Neural cell (in vitro differentiated cells): ENCODE measurements around the gene RNU6-7. TPM values are rescaled to one million over a fixed set of nuclear protein-coding genes. Genes with fewer than 3 reads are reported as not detected.

Source experiments
- H2AFZ ChIP-seq: fragments of 200-600, 300-800 bp; sonication (generic), shearing (Covaris generic); 2 replicates; pipeline ENCODE4 v1.6.0; 2014; ENCODE audit warnings: low read depth, mild to moderate bottlenecking, antibody characterized with exemption, low read length, moderate library complexity
- H3F3A ChIP-seq: fragments of 200-600 bp; shearing (Covaris generic); 2 replicates; pipeline ENCODE4 v1.6.1; 2016; ENCODE audit warnings: mild to moderate bottlenecking, moderate library complexity, mixed read lengths, antibody characterized with exemption, low read length; ENCODE audit not compliant: insufficient read depth, poor library complexity, severe bottlenecking
- H3K27ac ChIP-seq: fragments of 200-600, 300-800 bp; sonication (generic), shearing (Covaris generic); 2 replicates; pipeline ENCODE4 v1.5.1; 2014; ENCODE audit warnings: mild to moderate bottlenecking, low read length, moderate library complexity
- H3K27me3 ChIP-seq: fragments of 300-800, 200-600 bp; sonication (generic), shearing (Covaris generic); 2 replicates; pipeline ENCODE4 v1.6.0; 2014; ENCODE audit warnings: mild to moderate bottlenecking, low read depth, low read length, moderate library complexity; ENCODE audit not compliant: insufficient read depth
- H3K36me3 ChIP-seq: fragments of 300-800, 200-600 bp; sonication (generic), shearing (Covaris generic); 2 replicates; pipeline ENCODE4 v1.5.1; 2014; ENCODE audit warnings: mild to moderate bottlenecking, antibody characterized with exemption, low read length, moderate library complexity; ENCODE audit not compliant: insufficient read depth
- H3K4me2 ChIP-seq: fragments of 300-800, 200-600 bp; sonication (generic), shearing (Covaris generic); 2 replicates; pipeline ENCODE4 v1.6.0; 2014; ENCODE audit warnings: mild to moderate bottlenecking, low read length
- H3K4me3 ChIP-seq: fragments of 300-800, 200-600 bp; sonication (generic), shearing (Covaris generic); 2 replicates; pipeline ENCODE4 v1.5.1; 2014; ENCODE audit warnings: mild to moderate bottlenecking, low read length, moderate library complexity
- H3K79me2 ChIP-seq: fragments of 200-600 bp; shearing (Covaris generic); replicated peaks from 2 replicates; pipeline ENCODE4 v1.6.0; 2014; ENCODE audit warnings: mild to moderate bottlenecking, low read length, moderate library complexity; ENCODE audit not compliant: insufficient read depth
- H3K9ac ChIP-seq: fragments of 300-800, 200-600 bp; sonication (generic), shearing (Covaris generic); 2 replicates; pipeline ENCODE4 v1.6.1; 2016; ENCODE audit warnings: mild to moderate bottlenecking, low read length, mixed read lengths
- H3K9me2 ChIP-seq: fragments of 200-600 bp; shearing (Covaris generic); 2 replicates; pipeline ENCODE4 v1.6.1; 2016; ENCODE audit warnings: mild to moderate bottlenecking, low read length, mixed read lengths; ENCODE audit not compliant: insufficient read depth
- H3K9me3 ChIP-seq: fragments of 200-600, 300-800 bp; sonication (generic), shearing (Covaris generic); 2 replicates; pipeline ENCODE4 v1.6.1; 2016; ENCODE audit warnings: mild to moderate bottlenecking, mixed run types, low read length, moderate library complexity, mixed read lengths
- H4K20me1 ChIP-seq: fragments of 200-600 bp; shearing (Covaris generic); 2 replicates; pipeline ENCODE4 v1.6.1; 2016; ENCODE audit warnings: mild to moderate bottlenecking, mixed run types; ENCODE audit not compliant: insufficient read depth
- CTCF ChIP-seq: fragments of 450-650 bp; IDR thresholded peaks from 2 replicates; pipeline ENCODE4 v1.5.1; 2014; ENCODE audit warnings: antibody characterized with exemption, mild to moderate bottlenecking, moderate library complexity; ENCODE audit not compliant: poor library complexity, severe bottlenecking
- EP300 ChIP-seq: fragments of 450-650 bp; conservative IDR thresholded peaks from 2 replicates; pipeline ENCODE4 v1.6.1; 2014; ENCODE audit warnings: antibody characterized with exemption, mild to moderate bottlenecking, moderate library complexity; ENCODE audit not compliant: poor library complexity, severe bottlenecking
- EZH2 ChIP-seq: fragments of 200-600, 300-800 bp; shearing (Covaris generic), sonication (generic); IDR thresholded peaks from 2 replicates; pipeline ENCODE4 v1.6.1; 2014; ENCODE audit warnings: antibody characterized with exemption, low read length, borderline replicate concordance, mild to moderate bottlenecking; ENCODE audit not compliant: insufficient read depth, poor library complexity, severe bottlenecking
- MXI1 ChIP-seq: fragments of 450-650 bp; conservative IDR thresholded peaks from 2 replicates; pipeline ENCODE4 v1.6.1; 2014; ENCODE audit warnings: antibody characterized with exemption, mild to moderate bottlenecking; ENCODE audit not compliant: poor library complexity, severe bottlenecking
- POLR2AphosphoS5 ChIP-seq: IDR thresholded peaks from 2 replicates; pipeline ENCODE4 v1.6.1; 2012
- RAD21 ChIP-seq: fragments of 450-650 bp; conservative IDR thresholded peaks from 2 replicates; pipeline ENCODE4 v1.6.1; 2014; ENCODE audit warnings: antibody characterized with exemption, mild to moderate bottlenecking, moderate library complexity
- REST ChIP-seq: IDR thresholded peaks from 2 replicates; pipeline ENCODE4 v1.6.1; 2012; ENCODE audit warnings: borderline replicate concordance
- SMC3 ChIP-seq: fragments of 450-650 bp; conservative IDR thresholded peaks from 2 replicates; pipeline ENCODE4 v1.6.1; 2014; ENCODE audit warnings: antibody characterized with exemption, mild to moderate bottlenecking, moderate library complexity; ENCODE audit not compliant: poor library complexity
- TAF1 ChIP-seq: IDR thresholded peaks from 2 replicates; pipeline ENCODE4 v1.6.1; 2012; ENCODE audit warnings: low read depth
- polyA plus RNA-seq: library from polyadenylated mRNA; depleted of rRNA; stranded (reverse); fragments of >200 nt; gene quantifications from 2 replicates; pipeline ENCODE4 v1.2.3, GENCODE V29; 2014

Gene RNU6-7
- polyA plus RNA-seq, 1 donor from 2014 or later, result not detected

- no peaks in the 10 kb centered on the region for H3F3A ChIP-seq
- TF ChIP-seq SMC3, result no peak
- no peak for TF ChIP-seq MXI1
- no peak overlapping the region for H3K4me2 ChIP-seq
- H3K36me3 ChIP-seq, result no peaks in the 10 kb centered on the region
- no peaks in the 10 kb centered on the region for H3K9me2 ChIP-seq
- H3K9me3 ChIP-seq, result no peaks in the 10 kb centered on the region
- no peaks in the 10 kb centered on the region for H3K27me3 ChIP-seq
- H2AFZ ChIP-seq, result no peak overlapping the region
- H3K4me3 ChIP-seq, result no peak overlapping the region
- no peak overlapping the region for H3K9ac ChIP-seq
- no peaks in the 10 kb centered on the region for H4K20me1 ChIP-seq
- no peak overlapping the region for H3K27ac ChIP-seq
- no peaks in the 10 kb centered on the region for H3K79me2 ChIP-seq
Measured at GRCh38 chr14:32185097-32185496, 16.7 kb upstream of the RNU6-7 start.

- Histone ChIP-seq H3K27ac (no peak overlapping the region), H3K4me2 (no peak overlapping the region), H3K9me2 (no peaks in the 10 kb centered on the region), H3F3A (no peaks in the 10 kb centered on the region), H3K36me3 (no peaks in the 10 kb centered on the region), H3K4me3 (no peak overlapping the region), H2AFZ (no peak overlapping the region), H4K20me1 (no peaks in the 10 kb centered on the region), H3K9ac (no peak overlapping the region), H3K9me3 (no peaks in the 10 kb centered on the region), H3K27me3 (no peaks in the 10 kb centered on the region), H3K79me2 (no peaks in the 10 kb centered on the region)
- TF ChIP-seq EZH2, result no peak
- TF ChIP-seq CTCF, result no peak
- no peak for TF ChIP-seq TAF1
- no peak for TF ChIP-seq MXI1
- TF ChIP-seq POLR2AphosphoS5, result no peak
- no peak for TF ChIP-seq EP300
- no peak for TF ChIP-seq REST
- TF ChIP-seq SMC3, result no peak
- no peak for TF ChIP-seq RAD21
Measured at GRCh38 chr14:32186248-32186647, 15.6 kb upstream of the RNU6-7 start.

- H3K79me2 ChIP-seq, result no peaks in the 10 kb centered on the region
- H3K4me3 ChIP-seq, result no peak overlapping the region
- no peak overlapping the region for H2AFZ ChIP-seq
- H3K27me3 ChIP-seq, result no peaks in the 10 kb centered on the region
- H3K9ac ChIP-seq, result no peak overlapping the region
- no peaks in the 10 kb centered on the region for H4K20me1 ChIP-seq
- H3K9me3 ChIP-seq, result no peaks in the 10 kb centered on the region
- no peaks in the 10 kb centered on the region for H3K9me2 ChIP-seq
- no peaks in the 10 kb centered on the region for H3K36me3 ChIP-seq
- no peak overlapping the region for H3K4me2 ChIP-seq
- no peak for TF ChIP-seq SMC3
- no peak for TF ChIP-seq RAD21
- no peak for TF ChIP-seq TAF1
- TF ChIP-seq REST, result no peak
- no peak for TF ChIP-seq POLR2AphosphoS5
- TF ChIP-seq EZH2, result no peak
- no peak for TF ChIP-seq CTCF
- no peak for TF ChIP-seq EP300
- no peak for TF ChIP-seq MXI1
- H3K27ac ChIP-seq, result no peak overlapping the region
- H3F3A ChIP-seq, result no peaks in the 10 kb centered on the region
Measured at GRCh38 chr14:32189811-32190210, 12.0 kb upstream of the RNU6-7 start.
